ENCODE data around the gene CRIM1. TPM values are rescaled to one million over a fixed set of nuclear protein-coding genes. Genes with fewer than 3 reads are reported as not detected.

The CRIM1 gene
- total RNA-seq, 2 donors from 2014 or later, result 2.2 to 15.5 TPM

DNA sequence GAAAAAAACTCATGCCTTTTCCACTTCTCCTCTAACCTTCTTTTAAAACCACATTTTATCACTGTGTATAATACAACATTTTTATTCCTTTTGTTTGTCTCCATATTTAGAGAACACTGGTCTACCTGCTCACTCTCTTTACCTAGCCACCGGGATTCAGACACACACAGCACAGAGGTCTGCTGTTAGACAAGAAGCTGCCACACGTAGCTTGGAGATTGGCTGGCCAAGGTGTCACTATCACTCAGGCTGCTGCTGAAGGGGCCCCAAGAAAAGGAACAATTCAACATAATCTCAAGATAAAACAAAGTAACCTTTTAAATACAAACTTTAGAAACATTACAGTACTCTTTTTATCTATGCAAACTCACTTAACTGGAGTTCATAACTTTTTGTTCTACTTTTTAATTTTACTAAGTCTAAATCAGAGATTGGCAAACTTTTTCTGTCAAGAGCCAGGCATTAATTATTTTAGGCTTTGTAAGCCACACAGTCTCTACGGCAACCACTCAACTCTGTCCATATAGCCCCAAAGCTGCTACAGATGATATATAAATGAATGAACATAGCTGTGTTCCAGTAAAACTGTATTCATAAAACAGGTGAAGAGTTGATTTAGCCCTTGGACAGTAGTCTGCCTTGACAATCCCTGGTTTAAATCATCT is 216.6 kb downstream of the CRIM1 start:
- Mint-ChIP-seq H3K27me3 (no peaks in the 10 kb centered on the region), H3K4me3 (no peak overlapping the region), H3K27ac (no peak overlapping the region)

DNA sequence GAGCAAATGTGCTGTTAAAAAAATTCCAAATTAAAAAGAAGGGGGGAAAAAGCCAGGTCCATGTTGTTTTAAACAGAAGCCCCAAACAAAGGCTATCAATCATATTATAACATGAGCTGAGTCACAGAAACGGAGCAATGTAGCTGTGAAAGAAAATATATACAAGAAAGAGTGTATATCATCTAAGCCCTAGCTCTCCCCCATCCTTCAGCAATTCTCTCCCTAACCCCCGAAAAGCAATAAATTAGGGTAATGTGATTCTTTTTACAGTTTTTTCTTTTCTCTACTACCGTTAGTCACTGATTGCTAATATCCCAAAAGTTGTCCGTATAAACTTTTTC is 217.1 kb downstream of the CRIM1 start:
- no peak overlapping the region for H3K27ac Mint-ChIP-seq
- peaks cover 88% of the 10 kb centered on the region for H3K36me3 Mint-ChIP-seq (ENCODE audit: low read depth)
- H3K9me3 Mint-ChIP-seq, result no peaks in the 10 kb centered on the region
- H3K27me3 Mint-ChIP-seq, result no peaks in the 10 kb centered on the region
- H3K4me3 Mint-ChIP-seq, result no peak overlapping the region
- peaks cover 8% of the 10 kb centered on the region for H3K4me1 Mint-ChIP-seq
- ATAC-seq (replicated peaks), result no peak

More for the DNA sequence above, 216.6 kb downstream of the CRIM1 start:
- H3K36me3 Mint-ChIP-seq (ENCODE audit: low read depth), result peaks cover 88% of the 10 kb centered on the region
- H3K4me1 Mint-ChIP-seq, result peaks cover 9% of the 10 kb centered on the region
- H3K9me3 Mint-ChIP-seq, result no peaks in the 10 kb centered on the region
- no peak for ATAC-seq (replicated peaks)

DNA sequence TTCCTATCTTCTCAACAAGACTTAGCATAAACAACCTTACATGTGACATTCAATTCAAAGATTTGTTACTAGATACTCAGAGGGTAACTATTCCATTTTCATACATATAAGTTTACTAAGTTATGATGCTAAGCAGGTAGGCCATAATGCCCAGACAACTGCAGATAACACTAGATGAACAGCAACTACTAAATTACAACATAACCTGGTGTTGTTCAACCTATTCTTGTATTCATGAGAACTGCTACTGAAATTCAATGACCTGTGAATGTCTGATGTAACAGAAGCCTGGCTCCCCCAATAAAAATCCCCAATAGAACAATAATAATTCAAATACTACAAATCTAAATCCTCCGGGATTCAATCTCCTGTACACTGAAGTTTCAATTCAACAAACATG is 217.6 kb downstream of the CRIM1 start:
- Mint-ChIP-seq H3K36me3 (ENCODE audit: low read depth) (peaks cover 88% of the 10 kb centered on the region), H3K9me3 (no peaks in the 10 kb centered on the region), H3K4me3 (no peak overlapping the region), H3K27ac (no peak overlapping the region), H3K4me1 (peaks cover 6% of the 10 kb centered on the region), H3K27me3 (no peaks in the 10 kb centered on the region)
- ATAC-seq (replicated peaks), result no peak

DNA sequence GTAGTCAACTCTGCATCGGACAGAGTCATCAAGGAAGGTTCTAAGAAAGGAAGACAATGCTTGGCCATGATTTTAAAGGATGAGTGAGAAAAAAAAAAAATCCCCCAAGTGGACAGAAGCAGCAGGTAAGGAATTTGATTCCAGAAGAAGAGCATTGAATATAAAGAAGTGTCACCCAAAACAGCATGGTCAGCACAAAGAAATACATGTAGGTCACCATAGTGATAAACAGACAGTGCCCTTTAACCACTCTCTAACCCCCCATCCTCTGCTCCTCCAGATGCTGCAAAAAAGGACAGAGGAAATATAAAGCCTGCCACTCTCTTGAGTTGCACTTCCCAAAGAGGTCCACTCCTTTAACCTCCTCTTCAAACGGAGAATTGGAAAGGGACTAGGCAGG is 219.0 kb downstream of the CRIM1 start:
- peaks cover 90% of the 10 kb centered on the region for H3K36me3 Mint-ChIP-seq (ENCODE audit: low read depth)
- H3K27me3 Mint-ChIP-seq, result no peaks in the 10 kb centered on the region
- H3K27ac Mint-ChIP-seq, result no peak overlapping the region
- H3K4me1 Mint-ChIP-seq, result peaks cover 9% of the 10 kb centered on the region
- no peak for ATAC-seq (replicated peaks)
- H3K9me3 Mint-ChIP-seq, result no peaks in the 10 kb centered on the region
- no peak overlapping the region for H3K4me3 Mint-ChIP-seq

DNA sequence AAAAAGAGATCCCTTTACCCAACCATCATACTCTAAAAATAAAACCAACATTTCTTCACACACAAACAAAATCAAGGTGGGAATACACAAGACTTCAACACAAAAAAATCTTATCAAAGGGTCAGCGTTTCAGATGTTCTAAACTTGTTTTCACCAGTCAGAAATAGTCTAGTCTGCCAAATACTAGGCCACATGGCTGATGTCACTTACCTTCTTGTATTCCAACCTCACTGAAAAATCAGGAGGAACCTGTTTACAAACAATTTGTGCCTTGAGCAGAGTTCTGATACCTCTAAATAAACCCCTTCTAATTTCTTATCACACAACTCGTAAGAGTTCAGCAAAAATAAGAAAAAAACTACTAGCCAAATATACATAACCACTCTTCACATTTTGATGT is 222.3 kb downstream of the CRIM1 start:
- Mint-ChIP-seq H3K27ac (peak overlapping the region; percentile 31), H3K36me3 (ENCODE audit: low read depth) (peaks cover 100% of the 10 kb centered on the region), H3K9me3 (no peaks in the 10 kb centered on the region), H3K27me3 (no peaks in the 10 kb centered on the region), H3K4me3 (no peak overlapping the region), H3K4me1 (peaks cover 9% of the 10 kb centered on the region)
- ATAC-seq (replicated peaks), result no peak

DNA sequence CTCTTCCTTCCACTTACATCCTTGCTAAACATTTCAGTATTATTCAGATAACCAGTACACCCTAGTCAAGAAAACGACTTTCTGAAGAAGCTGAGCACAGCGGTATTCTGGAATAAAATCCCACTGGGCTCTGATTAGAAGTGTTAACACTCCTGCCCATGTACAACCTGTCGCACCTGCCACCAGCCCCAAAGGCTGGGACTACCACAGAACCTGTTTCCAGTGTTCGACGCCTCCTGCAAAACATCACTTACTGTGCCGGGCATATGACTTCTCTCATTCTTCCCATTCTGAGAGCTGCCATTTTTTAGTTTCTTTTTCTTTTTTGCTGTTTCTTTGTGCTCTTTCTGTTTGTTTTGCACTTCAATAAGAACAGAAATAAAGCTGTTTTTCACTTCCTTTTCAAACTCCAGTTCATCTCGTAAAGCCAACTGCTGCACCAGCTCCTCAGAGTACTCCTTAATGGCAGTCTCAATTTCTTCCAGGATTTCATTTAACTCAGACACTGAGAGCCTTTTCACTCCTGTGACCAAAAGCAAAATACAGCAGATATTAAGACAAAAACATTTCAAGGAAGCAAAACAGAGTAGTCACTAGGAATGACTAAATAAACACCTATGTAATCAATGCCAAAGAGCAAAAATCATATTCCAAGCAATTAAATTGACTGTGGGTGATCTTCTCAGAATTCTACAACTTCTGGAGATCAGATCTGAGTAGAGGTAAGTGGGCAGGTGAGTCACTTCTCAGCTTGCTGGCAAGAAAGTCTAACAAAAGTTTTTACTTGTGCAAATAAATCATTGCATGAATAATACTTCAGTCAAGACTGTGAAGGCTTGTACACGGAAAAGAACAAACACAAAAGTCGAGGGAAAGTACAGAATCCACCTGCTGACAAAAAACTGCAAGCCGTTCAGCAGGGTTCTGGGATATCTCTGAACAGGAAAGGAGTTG is 223.0 kb downstream of the CRIM1 start:
- peak overlapping the region; percentile 26 for H3K4me3 Mint-ChIP-seq
- peaks cover 100% of the 10 kb centered on the region for H3K36me3 Mint-ChIP-seq (ENCODE audit: low read depth)
- peak; percentile 69 for ATAC-seq (replicated peaks)
- peaks cover 9% of the 10 kb centered on the region for H3K4me1 Mint-ChIP-seq
- peak overlapping the region; percentile 31 for H3K27ac Mint-ChIP-seq
- H3K27me3 Mint-ChIP-seq, result no peaks in the 10 kb centered on the region
- no peaks in the 10 kb centered on the region for H3K9me3 Mint-ChIP-seq

DNA sequence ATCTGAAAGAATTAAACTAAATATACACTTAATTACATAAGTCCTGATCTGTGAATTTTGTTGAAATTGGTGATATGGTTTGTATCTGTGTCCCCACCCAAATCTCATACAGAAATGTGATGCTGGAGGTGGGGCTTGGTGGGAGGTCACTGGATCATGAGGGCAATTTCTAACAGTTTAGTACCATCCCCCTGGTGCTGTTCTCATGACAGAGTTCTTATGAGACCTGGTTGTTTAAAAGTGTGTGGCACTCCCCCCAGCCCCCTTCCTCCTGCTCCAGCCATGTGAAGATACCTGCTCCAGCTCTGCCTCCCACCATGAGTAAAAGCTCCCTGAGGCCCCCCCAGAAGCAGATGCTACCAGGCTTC is 223.7 kb downstream of the CRIM1 start:
- ATAC-seq (replicated peaks), result no peak
- no peaks in the 10 kb centered on the region for H3K27me3 Mint-ChIP-seq
- H3K9me3 Mint-ChIP-seq, result no peaks in the 10 kb centered on the region
- peak overlapping the region; percentile 26 for H3K4me3 Mint-ChIP-seq
- H3K4me1 Mint-ChIP-seq, result peaks cover 8% of the 10 kb centered on the region
- H3K27ac Mint-ChIP-seq, result peak overlapping the region; percentile 31
- peaks cover 100% of the 10 kb centered on the region for H3K36me3 Mint-ChIP-seq (ENCODE audit: low read depth)

DNA sequence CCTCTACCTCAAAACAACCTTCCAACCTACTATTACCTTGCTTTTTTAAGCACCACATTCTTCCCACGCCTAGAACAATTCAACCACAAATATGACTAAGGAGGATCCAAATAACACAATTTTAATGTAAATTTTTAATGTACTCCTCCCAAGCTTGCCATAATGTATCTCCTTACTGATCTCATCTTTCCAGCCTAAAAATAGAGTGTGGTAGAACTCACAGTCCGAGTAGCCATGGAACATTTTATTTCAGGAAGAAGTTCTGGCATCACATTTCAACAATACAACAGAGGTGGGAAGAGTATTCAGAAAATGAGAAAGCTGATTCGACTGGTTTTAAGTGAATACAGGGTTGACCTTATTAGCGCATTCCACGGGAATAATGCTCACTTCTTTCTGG is 227.0 kb downstream of the CRIM1 start:
- Mint-ChIP-seq H3K27ac (no peak overlapping the region), H3K27me3 (no peaks in the 10 kb centered on the region), H3K4me3 (no peak overlapping the region), H3K9me3 (no peaks in the 10 kb centered on the region), H3K4me1 (peaks cover 4% of the 10 kb centered on the region), H3K36me3 (ENCODE audit: low read depth) (peaks cover 98% of the 10 kb centered on the region)
- no peak for ATAC-seq (replicated peaks)

DNA sequence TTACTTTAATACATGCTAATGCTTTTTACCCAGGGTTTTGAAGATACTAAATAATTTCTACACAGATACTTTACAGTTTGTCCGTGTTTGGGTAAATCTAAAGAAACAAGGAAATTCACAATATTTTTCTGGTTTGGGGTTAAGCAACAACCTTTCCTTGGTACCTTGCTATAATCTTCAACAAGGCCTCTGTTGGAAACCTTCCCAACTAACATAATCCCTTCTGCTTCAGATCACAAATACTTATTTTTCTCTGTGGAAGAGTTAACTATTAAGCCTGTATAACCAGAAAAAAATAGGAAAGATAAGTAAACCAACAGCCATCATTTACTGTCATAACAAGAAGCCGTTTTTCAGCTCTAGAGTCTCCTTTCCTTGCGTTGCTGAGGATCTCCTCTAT is 227.4 kb downstream of the CRIM1 start:
- Mint-ChIP-seq H3K27me3 (no peaks in the 10 kb centered on the region), H3K4me1 (peaks cover 4% of the 10 kb centered on the region), H3K27ac (no peak overlapping the region), H3K4me3 (no peak overlapping the region), H3K36me3 (ENCODE audit: low read depth) (peaks cover 98% of the 10 kb centered on the region), H3K9me3 (no peaks in the 10 kb centered on the region)
- ATAC-seq (replicated peaks), result no peak

DNA sequence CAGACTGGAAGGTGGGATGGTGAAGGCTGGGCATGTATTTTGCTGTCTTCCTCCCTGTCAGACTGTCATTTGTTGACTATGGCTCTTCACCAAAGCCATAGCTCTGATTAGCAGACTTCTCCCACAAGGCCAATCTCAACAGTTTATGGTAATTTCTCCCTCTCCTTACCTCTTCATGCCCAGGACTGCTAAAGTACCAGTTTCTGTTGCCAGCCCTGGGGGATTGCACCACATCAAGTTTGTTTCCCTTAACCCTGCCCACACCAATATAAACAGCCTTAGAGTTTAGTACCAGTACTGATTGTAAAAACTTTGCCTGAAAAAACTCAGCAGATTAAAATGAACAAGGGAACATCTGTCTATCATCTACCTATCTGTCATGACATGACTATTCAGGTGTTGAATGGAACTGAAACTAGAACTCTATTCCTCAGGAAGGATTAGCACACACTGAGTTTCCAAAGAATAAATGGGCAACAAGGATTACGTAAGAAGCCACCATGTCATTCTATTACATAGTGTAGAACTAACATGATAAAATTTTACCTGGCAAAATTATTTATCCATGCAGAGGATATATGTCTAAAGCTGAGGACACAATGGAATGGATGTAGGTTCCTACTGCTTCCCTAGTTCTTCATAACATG is 228.7 kb downstream of the CRIM1 start:
- H3K36me3 Mint-ChIP-seq (ENCODE audit: low read depth), result peaks cover 95% of the 10 kb centered on the region
- H3K27me3 Mint-ChIP-seq, result no peaks in the 10 kb centered on the region
- ATAC-seq (replicated peaks), result no peak
- no peak overlapping the region for H3K4me3 Mint-ChIP-seq
- no peak overlapping the region for H3K27ac Mint-ChIP-seq
- no peaks in the 10 kb centered on the region for H3K4me1 Mint-ChIP-seq
- H3K9me3 Mint-ChIP-seq, result no peaks in the 10 kb centered on the region

DNA sequence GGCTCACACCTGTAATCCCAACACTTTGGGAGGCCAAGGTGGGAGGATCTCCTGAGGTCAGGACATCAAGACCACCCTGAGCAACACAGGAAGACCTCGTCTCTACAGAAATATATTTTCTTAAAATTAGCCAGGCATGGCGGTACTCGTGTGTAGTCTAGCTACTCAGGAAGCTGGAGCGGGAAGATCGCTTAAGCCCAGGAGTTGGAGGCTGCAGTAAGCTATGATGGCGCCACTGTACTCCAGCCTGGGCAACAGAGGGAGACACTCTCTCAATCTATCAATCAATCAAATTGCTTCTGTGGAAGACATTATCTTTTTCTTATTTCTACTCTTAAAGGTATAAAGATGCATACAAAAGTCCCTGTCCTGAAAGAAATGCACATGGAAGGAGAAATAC is 231.1 kb downstream of the CRIM1 start:
- Mint-ChIP-seq H3K4me3 (no peak overlapping the region), H3K27ac (peak overlapping the region; percentile 14), H3K9me3 (no peaks in the 10 kb centered on the region), H3K36me3 (ENCODE audit: low read depth) (peaks cover 88% of the 10 kb centered on the region), H3K4me1 (no peaks in the 10 kb centered on the region), H3K27me3 (no peaks in the 10 kb centered on the region)
- no peak for ATAC-seq (replicated peaks)

DNA sequence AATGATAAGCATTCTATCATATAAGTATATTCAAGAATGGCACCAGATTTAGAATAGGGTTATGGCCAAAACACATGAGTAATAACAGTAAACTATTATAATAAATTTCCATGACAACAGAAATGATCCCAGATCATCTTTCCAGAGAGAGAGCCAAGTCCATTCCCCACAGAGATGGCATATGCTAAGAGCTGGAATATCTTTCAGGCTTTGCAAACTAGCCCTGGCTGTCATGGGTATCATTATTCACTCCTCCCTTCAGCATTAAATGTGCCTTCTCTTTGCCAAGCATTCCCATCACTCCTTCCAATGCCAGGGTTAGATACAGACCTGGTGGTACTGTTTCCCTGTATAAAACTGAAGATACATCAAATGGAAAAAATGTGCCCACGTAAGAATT is 231.5 kb downstream of the CRIM1 start:
- Mint-ChIP-seq H3K9me3 (no peaks in the 10 kb centered on the region), H3K4me3 (no peak overlapping the region), H3K27me3 (no peaks in the 10 kb centered on the region), H3K4me1 (no peaks in the 10 kb centered on the region), H3K36me3 (ENCODE audit: low read depth) (peaks cover 84% of the 10 kb centered on the region), H3K27ac (peak overlapping the region; percentile 14)
- ATAC-seq (replicated peaks), result no peak

DNA sequence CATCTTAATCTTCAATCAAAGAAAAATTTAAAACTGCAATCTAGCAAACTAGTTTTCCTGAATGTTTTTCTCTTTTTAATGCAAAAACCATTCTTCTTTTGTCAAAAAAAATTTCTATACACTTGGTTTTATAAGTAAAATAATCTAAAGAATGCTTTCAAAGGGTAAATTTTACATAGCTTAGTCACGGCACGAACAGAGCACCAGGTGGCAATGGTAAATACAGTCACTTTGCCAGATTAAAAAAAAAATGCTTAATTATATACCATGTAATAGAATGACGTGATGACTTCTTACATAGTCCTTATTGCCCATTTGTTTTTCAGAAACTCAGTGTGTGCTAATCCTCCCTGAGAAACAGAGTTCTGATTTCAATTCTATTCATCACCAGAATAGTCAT is 232.0 kb downstream of the CRIM1 start:
- Mint-ChIP-seq H3K4me3 (no peak overlapping the region), H3K27me3 (no peaks in the 10 kb centered on the region), H3K4me1 (no peaks in the 10 kb centered on the region), H3K9me3 (no peaks in the 10 kb centered on the region), H3K36me3 (ENCODE audit: low read depth) (peaks cover 79% of the 10 kb centered on the region), H3K27ac (peak overlapping the region; percentile 14)
- peak; percentile 49 for ATAC-seq (replicated peaks)

DNA sequence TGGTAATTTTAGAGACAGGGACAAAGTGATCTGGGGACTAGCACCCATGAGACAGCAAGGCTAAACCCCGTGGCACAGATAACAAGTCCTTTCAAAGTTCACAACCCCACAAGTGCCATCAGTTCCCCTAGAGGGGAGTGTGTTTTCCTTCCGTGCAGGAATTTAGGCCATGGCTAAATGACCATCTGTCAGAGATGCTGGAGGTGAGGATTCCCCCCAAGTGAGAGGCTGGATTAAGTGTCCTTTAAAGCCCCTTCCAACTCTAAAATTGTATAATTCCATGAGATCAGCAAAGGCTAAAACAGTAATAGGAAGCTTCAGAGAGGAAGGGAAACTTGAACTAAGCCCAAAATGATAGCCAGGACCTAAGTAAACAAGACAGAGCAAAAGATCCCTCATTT is 233.7 kb downstream of the CRIM1 start:
- no peaks in the 10 kb centered on the region for H3K27me3 Mint-ChIP-seq
- no peaks in the 10 kb centered on the region for H3K4me1 Mint-ChIP-seq
- peaks cover 62% of the 10 kb centered on the region for H3K36me3 Mint-ChIP-seq (ENCODE audit: low read depth)
- H3K27ac Mint-ChIP-seq, result no peak overlapping the region
- H3K4me3 Mint-ChIP-seq, result no peak overlapping the region
- no peaks in the 10 kb centered on the region for H3K9me3 Mint-ChIP-seq
- no peak for ATAC-seq (replicated peaks)

DNA sequence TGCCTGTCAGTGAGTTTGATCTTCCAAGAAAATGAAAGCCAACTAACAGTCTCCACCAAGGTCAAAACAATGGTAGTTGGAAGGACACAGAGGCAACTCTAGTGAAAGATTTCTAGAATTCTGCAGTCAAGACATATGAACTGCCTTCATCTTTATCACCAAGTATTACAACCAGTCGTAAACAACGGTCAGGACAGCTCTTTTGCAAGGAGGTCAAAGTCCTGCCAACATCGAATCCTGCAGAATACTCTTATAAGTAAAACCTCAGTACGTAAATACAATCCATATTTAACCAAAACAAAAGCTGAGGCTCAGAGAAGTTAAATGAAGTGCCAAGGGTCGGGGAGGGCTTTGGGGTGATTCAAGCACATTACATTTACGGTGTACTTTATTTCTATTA is 239.3 kb downstream of the CRIM1 start:
- H3K9me3 Mint-ChIP-seq, result no peaks in the 10 kb centered on the region

More for the DNA sequence above, 239.3 kb downstream of the CRIM1 start:
- Mint-ChIP-seq H3K27ac (no peak overlapping the region), H3K36me3 (ENCODE audit: low read depth) (peaks cover 12% of the 10 kb centered on the region), H3K4me1 (peaks cover 16% of the 10 kb centered on the region), H3K4me3 (no peak overlapping the region), H3K27me3 (no peaks in the 10 kb centered on the region)
- no peak for ATAC-seq (replicated peaks)
